GM18498 (cell line): ENCODE results near the gene MBD3L2B.
"Not testable (repeated sequence)": the region's sequence is repeated elsewhere in the genome, so short reads cannot be mapped to it uniquely, and the experiment has no call there.

ENCODE experiments used
- ATAC-seq: cut with Tn5 transposase; IDR thresholded peaks from one replicate; pipeline ENCODE4 v1.9.1; 2021; ENCODE audit warnings: mild to moderate bottlenecking, moderate library complexity; ENCODE audit not compliant: unreplicated experiment

MBD3L2B gene

DNA sequence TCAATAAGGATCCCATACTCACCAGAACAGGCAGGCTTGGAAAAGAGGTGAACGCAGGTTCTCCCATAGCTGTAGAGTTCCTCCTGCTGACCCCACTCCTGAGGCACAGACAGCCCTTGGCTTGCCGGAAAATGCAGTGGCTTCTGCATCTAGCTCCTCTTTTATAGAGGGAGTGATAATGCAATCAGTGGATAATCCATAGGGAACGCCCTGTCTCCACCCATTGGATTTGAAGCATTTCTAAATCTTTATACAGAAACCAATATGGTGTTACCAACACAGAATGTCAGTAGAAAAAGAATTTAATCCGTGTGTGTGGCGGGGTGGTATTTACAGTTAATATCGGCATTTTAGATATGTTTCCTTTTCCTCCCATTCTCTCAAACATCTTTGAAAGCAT is at the start of gene MBD3L2B:
MBD3L2B (minus strand) TSS at position 101 of the 400 bp plus-strand sequence; CDS start at position 67, 34 bp downstream.
- not testable (repeated sequence) for ATAC-seq

DNA sequence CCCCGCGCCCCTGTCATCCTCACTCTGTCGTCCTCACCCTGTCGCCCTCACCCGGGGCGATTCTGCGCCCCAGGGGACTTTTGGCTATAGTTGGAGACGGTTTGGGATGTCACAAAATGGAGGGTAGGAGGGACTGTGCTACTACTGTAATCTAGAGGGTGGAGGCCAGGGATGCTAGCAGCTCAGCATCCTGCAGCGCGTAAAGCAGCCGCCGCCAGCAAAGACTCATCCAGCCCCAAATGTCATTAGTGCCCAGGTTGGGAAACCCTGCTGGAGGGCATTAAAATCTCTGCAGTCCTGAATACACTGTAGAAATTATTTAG is 48.6 kb upstream of the MBD3L2B start:
- ATAC-seq: no peak

- peak; percentile 96 for ATAC-seq
Measured at GRCh38 chr19:7069042-7069903, 48.0 kb upstream of the MBD3L2B start, which contains the start of gene ZNF557. TSS of gene ZNF557 (plus strand) at chr19:7069703. CDS start at chr19:7075075, 5,372 bp downstream.

DNA sequence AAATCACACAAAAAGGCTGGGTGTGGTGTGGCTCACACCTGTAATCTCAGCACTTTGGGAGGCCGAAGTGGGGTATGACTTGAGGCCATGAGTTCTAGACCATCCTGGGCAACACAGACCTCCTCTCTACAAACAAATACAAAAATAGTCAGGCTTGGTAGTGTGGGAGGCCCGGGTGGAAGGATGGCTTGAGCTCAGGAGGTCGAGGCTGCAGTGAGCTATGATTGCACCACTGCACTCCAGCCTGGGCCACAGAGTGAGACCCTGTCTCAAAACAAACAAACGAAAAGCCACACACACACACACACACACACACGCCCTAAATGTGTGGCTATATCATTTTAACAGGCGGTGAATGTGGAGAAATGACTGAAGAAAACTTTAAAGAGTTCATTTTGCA is 47.4 kb upstream of the MBD3L2B start:
- no peak for ATAC-seq

GRCh38 chr19:7067716-7068115 is 46.5 kb upstream of the MBD3L2B start:
- no peak for ATAC-seq

- ATAC-seq: not testable (repeated sequence)
Measured at GRCh38 chr19:7067122-7067521, 45.9 kb upstream of the MBD3L2B start.

GRCh38 chr19:7063764-7064418 is 42.7 kb upstream of the MBD3L2B start:
- no peak for ATAC-seq

DNA sequence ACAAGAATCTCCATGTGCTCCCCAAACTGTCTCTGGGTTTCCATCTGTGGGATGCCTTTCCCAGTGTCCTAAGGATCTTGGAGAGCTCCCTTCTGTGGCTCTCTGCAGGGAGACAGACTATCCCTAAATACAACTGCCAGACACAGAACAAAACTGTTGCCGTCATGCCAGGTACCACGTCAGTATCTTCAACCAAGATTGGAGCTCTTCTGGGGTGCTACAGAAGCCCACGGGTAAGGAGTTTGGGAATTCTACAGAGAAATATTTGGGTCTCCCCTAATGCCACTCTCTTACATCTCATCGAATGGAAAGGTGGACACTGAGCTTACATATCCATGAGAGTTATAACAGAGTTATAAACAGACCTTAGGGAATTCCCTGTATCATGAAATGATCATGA is 42.1 kb upstream of the MBD3L2B start:
- no peak for ATAC-seq

GRCh38 chr19:7059977-7060376 is 38.7 kb upstream of the MBD3L2B start:
- not testable (repeated sequence) for ATAC-seq

- ATAC-seq: not testable (repeated sequence)
Measured at GRCh38 chr19:7058576-7058975, 37.3 kb upstream of the MBD3L2B start, which contains the start of gene MBD3L3. TSS of gene MBD3L3 (minus strand) at chr19:7058676. CDS start at chr19:7058605, 71 bp downstream.

- not testable (repeated sequence) for ATAC-seq
Measured at GRCh38 chr19:7056371-7056770, 35.1 kb upstream of the MBD3L2B start.

DNA sequence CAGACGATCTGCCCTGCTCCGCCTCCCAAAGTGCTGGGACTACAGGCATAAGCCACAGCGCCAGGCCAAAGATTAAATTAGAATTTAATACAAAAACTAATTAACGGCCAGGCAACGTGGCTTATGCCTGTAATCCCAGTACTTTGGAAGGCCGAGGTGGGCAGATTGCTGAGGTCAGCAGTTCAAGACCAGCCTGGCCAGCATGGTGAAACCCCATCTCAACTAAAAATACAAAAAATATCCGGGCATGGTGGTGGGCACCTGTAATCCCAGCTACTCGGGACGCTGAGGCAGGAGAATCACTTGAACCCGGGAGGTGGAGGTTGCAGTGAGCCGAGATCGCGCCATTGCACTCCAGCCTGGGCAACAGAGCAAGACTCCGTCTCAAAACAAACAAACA is 34.4 kb upstream of the MBD3L2B start:
- not testable (repeated sequence) for ATAC-seq

GRCh38 chr19:7054635-7055368 is 33.6 kb upstream of the MBD3L2B start:
- ATAC-seq: not testable (repeated sequence)

DNA sequence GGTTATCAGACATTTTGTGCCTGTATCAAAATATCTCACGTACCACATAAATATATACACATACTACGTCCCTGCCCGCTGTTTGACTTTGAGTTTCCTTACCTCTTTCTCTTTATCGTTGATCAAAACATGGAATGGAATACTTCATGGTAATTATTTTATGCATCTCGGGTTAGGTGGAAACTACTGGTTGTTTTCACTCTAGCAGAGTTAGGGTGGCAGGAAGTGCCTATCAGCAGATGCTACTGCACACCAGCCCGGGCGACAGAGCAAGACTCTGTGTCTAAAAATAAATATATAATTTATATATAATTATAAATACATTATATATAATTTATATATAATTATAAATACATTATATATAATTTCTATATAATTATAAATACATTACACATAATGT is 31.7 kb upstream of the MBD3L2B start:
- not testable (repeated sequence) for ATAC-seq

DNA sequence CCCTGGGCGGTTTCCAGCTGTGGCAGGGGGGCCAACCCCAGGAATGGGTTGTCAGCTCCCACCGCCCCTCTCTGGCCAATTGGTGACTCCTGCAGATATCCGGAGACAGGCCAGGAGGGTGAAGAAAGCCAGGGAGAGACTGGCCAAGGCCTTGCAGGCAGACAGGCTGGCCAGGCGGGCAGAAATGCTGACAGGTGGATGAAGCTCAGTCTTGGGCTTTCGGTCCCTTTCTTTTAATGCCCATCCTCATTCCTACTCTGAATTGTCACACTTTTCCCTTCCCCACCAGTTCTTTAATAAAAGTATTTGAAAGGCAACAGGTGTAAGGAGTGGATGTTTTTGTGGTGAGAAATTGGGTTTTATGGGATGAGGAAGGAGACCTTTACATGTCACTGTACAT is 30.2 kb upstream of the MBD3L2B start:
- not testable (repeated sequence) for ATAC-seq

- not testable (repeated sequence) for ATAC-seq
Measured at GRCh38 chr19:7049021-7049420, 27.8 kb upstream of the MBD3L2B start, which contains the start of gene MBD3L2. TSS of gene MBD3L2 (plus strand) at chr19:7049321. CDS start at chr19:7049374, 53 bp downstream.

DNA sequence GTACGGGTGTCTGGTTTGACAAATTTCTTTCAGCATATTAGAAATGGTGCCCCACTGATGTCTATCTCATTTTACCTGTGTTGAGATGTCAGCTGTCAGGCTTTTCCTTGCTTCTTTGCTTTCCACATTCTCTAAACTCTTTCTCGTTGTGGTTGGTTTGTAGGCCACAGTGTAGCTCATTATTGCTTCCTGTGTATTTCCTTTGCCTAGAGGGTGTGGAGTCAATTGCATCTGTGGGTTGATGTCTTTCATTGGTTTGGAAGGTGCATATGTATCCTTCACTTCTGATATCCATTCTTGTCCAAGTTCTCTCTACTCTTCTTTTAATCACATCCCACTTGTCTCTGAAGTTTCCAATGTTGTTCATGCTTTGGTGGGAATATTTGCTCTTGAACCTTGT is 20.3 kb upstream of the MBD3L2B start:
- not testable (repeated sequence) for ATAC-seq

DNA sequence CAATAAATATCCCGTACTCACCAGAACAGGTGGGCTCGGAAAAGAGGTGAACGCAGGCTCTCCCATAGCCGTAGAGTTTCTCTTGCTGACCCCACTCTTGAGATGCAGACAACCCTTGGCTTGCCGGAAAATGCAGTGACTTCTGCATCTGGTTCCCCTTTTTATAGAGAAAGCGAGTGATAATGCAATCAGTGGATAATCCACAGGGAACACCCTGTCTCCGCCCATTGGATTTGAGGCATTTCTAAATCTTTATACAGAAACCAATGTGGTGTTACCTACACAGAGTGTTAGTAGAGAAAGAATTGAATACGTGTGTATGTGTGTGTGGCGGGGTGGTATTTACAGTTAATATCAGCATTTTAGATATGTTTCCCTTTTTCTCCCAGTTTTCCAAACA is 18.8 kb upstream of the MBD3L2B start, which contains the start of gene MBD3L4:
MBD3L4 (minus strand) TSS at position 101 of the 400 bp plus-strand sequence; CDS start at position 66, 35 bp downstream.
- not testable (repeated sequence) for ATAC-seq

- ATAC-seq: not testable (repeated sequence)
Measured at GRCh38 chr19:7030278-7030677, 9.0 kb upstream of the MBD3L2B start, which contains the start of gene MBD3L5. TSS of gene MBD3L5 (plus strand) at chr19:7030578. CDS start at chr19:7030612, 34 bp downstream.

GRCh38 chr19:7028790-7029189 is 7.6 kb upstream of the MBD3L2B start:
- not testable (repeated sequence) for ATAC-seq

DNA sequence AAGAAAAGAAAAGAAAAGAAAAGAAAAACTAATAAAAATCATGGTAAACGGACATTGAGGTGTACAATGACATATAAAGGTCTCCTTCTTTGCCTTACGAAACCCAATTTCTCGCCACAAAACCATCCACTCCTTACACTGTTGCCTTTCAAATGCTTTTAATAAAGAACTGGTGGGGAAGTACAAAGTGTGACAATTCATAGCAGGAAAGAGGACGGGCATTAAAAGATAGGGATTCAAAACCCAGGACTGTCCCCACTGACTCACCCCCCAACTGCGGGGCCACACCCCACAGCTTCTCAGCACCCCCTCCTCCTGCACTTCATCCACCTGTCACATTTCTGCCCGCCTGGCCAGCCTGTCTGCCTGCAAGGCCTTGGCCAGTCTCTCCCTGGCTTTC is 2.4 kb downstream of the MBD3L2B start:
- no peak for ATAC-seq
